SK-N-SH treated with all-trans-retinoic acid at 6 μM for 48 hours (cell line): ENCODE data around the gene VSIG1.

ENCODE experiments used
- ARNTL ChIP-seq: fragments of 450-650 bp; formaldehyde crosslinking; IDR thresholded peaks from 2 replicates; pipeline ENCODE4 v1.5.0; 2020; ENCODE audit warnings: low read depth, mild to moderate bottlenecking, moderate library complexity, borderline replicate concordance
- CREB5 ChIP-seq: fragments of 250-450 bp; sonication (Bioruptor Pico); IDR thresholded peaks from 2 replicates; pipeline ENCODE4 v1.5.1; 2020; ENCODE audit warnings: low read depth, mild to moderate bottlenecking, moderate library complexity
- PATZ1 ChIP-seq: fragments of 250-450 bp; sonication (Bioruptor Pico); IDR thresholded peaks from 2 replicates; pipeline ENCODE4 v1.8.0; 2020; ENCODE audit warnings: mild to moderate bottlenecking, moderate library complexity, borderline replicate concordance
- PPARA ChIP-seq: fragments of 250-450 bp; sonication (Bioruptor Pico); IDR thresholded peaks from 2 replicates; pipeline ENCODE4 v1.5.0; 2020; ENCODE audit warnings: mild to moderate bottlenecking, borderline replicate concordance
- RARB ChIP-seq: fragments of 250-450 bp; sonication (Bioruptor Pico); IDR thresholded peaks from 2 replicates; pipeline ENCODE4 v1.8.0; 2021; ENCODE audit warnings: mild to moderate bottlenecking, moderate library complexity
- SNAI2 ChIP-seq: fragments of 250-450 bp; sonication (Bioruptor Pico); IDR thresholded peaks from 2 replicates; pipeline ENCODE4 v1.5.0; 2020; ENCODE audit warnings: mild to moderate bottlenecking, moderate library complexity
- TCF4 ChIP-seq: fragments of 250-450 bp; sonication (Bioruptor Pico); IDR thresholded peaks from 2 replicates; pipeline ENCODE4 v1.8.0; 2021; ENCODE audit warnings: mild to moderate bottlenecking, moderate library complexity, borderline replicate concordance
- ZC3H10 ChIP-seq: fragments of 250-450 bp; sonication (Bioruptor Pico); IDR thresholded peaks from 2 replicates; pipeline ENCODE4 v1.5.1; 2021; ENCODE audit warnings: mild to moderate bottlenecking, moderate library complexity
- ZFP3 ChIP-seq: fragments of 250-450 bp; sonication (Bioruptor Pico); IDR thresholded peaks from 2 replicates; pipeline ENCODE4 v1.5.0; 2020; ENCODE audit warnings: mild to moderate bottlenecking, moderate library complexity
- ZFP30 ChIP-seq: fragments of 450-650 bp; formaldehyde crosslinking; IDR thresholded peaks from 2 replicates; pipeline ENCODE4 v1.5.0; 2022; ENCODE audit warnings: mild to moderate bottlenecking, moderate library complexity
- ZNF565 ChIP-seq: fragments of 450-650 bp; formaldehyde crosslinking; conservative IDR thresholded peaks from 2 replicates; pipeline ENCODE4 v1.5.0; 2020; ENCODE audit warnings: low read depth, mild to moderate bottlenecking, moderate library complexity
- ZNF8 ChIP-seq: fragments of 450-650 bp; formaldehyde crosslinking; IDR thresholded peaks from 2 replicates; pipeline ENCODE4 v1.5.0; 2020; ENCODE audit warnings: mild to moderate bottlenecking, moderate library complexity
- TF ChIP-seq, protein P1 (sequence below): fragments of 250-450 bp; sonication (Bioruptor Pico); IDR thresholded peaks from 2 replicates; pipeline ENCODE4 v1.5.0; 2020; ENCODE audit warnings: mild to moderate bottlenecking, moderate library complexity
- TF ChIP-seq, protein P2 (sequence below): fragments of 250-450 bp; sonication (Bioruptor Pico); IDR thresholded peaks from 2 replicates; pipeline ENCODE4 v1.8.0; 2021; ENCODE audit warnings: low read depth, mild to moderate bottlenecking, moderate library complexity, borderline replicate concordance

DNA sequence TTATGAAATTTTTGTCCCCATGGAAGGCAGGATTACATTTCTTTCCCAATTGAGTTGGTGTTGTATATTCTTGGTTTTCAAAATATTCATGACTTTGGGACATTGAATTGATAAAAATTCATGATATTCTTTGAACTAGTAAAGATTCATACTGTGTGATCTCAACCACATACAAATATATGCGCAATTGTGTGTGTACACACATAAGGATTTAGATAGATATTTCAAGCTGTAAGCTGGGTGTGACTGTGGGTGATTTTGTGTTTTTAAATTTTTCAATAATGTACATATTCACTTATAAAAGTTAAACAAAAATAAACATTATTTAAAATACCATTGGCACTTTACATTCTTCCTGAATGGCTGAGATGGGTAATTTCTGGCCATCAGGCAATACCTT is 19.5 kb upstream of the VSIG1 start:
- TF ChIP-seq RARB (CRISPR knock-in tag) (no peak), SNAI2 (no peak), PPARA (CRISPR knock-in tag) (no peak), ZFP3 (CRISPR knock-in tag) (no peak), TCF4 (CRISPR knock-in tag) (no peak), PATZ1 (CRISPR knock-in tag) (no peak), ZFP30 (CRISPR knock-in tag) (no peak), ZNF8 (no peak), ARNTL (no peak), CREB5 (no peak), ZC3H10 (CRISPR knock-in tag) (no peak), ZNF565 (CRISPR knock-in tag) (no peak)
- TF ChIP-seq, protein P1, sequence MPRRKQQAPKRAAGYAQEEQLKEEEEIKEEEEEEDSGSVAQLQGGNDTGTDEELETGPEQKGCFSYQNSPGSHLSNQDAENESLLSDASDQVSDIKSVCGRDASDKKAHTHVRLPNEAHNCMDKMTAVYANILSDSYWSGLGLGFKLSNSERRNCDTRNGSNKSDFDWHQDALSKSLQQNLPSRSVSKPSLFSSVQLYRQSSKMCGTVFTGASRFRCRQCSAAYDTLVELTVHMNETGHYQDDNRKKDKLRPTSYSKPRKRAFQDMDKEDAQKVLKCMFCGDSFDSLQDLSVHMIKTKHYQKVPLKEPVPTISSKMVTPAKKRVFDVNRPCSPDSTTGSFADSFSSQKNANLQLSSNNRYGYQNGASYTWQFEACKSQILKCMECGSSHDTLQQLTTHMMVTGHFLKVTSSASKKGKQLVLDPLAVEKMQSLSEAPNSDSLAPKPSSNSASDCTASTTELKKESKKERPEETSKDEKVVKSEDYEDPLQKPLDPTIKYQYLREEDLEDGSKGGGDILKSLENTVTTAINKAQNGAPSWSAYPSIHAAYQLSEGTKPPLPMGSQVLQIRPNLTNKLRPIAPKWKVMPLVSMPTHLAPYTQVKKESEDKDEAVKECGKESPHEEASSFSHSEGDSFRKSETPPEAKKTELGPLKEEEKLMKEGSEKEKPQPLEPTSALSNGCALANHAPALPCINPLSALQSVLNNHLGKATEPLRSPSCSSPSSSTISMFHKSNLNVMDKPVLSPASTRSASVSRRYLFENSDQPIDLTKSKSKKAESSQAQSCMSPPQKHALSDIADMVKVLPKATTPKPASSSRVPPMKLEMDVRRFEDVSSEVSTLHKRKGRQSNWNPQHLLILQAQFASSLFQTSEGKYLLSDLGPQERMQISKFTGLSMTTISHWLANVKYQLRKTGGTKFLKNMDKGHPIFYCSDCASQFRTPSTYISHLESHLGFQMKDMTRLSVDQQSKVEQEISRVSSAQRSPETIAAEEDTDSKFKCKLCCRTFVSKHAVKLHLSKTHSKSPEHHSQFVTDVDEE (CRISPR knock-in tag): no peak
- TF ChIP-seq, protein P2, sequence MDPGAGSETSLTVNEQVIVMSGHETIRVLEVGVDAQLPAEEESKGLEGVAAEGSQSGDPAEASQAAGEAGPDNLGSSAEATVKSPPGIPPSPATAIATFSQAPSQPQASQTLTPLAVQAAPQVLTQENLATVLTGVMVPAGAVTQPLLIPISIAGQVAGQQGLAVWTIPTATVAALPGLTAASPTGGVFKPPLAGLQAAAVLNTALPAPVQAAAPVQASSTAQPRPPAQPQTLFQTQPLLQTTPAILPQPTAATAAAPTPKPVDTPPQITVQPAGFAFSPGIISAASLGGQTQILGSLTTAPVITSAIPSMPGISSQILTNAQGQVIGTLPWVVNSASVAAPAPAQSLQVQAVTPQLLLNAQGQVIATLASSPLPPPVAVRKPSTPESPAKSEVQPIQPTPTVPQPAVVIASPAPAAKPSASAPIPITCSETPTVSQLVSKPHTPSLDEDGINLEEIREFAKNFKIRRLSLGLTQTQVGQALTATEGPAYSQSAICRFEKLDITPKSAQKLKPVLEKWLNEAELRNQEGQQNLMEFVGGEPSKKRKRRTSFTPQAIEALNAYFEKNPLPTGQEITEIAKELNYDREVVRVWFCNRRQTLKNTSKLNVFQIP (CRISPR knock-in tag): no peak
